GM12878 (cell line): ENCODE data around the gene CTNNA3. TPM values are rescaled to one million over a fixed set of nuclear protein-coding genes. Genes with fewer than 3 reads are reported as not detected.
A peak's percentile ranks its signal among the peaks of the same experiment; 100 is the strongest.

ENCODE experiments used
- CHD1 ChIP-seq: IDR thresholded peaks from 2 replicates; pipeline ENCODE4 v1.6.1; 2012; ENCODE audit warnings: low read depth, low read length, improper control_type of control experiment
- GABPA ChIP-seq: IDR thresholded peaks from 2 replicates; pipeline ENCODE4 v1.6.1; 2014; ENCODE audit warnings: antibody characterized with exemption, low read depth, mild to moderate bottlenecking, inconsistent platforms
- JUND ChIP-seq: IDR thresholded peaks from 2 replicates; pipeline ENCODE4 v1.6.1; 2012; ENCODE audit warnings: low read depth, mild to moderate bottlenecking, low read length, improper control_type of control experiment, moderate library complexity
- NFXL1 ChIP-seq: fragments of 450-650 bp; IDR thresholded peaks from 2 replicates; pipeline ENCODE4 v1.6.1; 2017; ENCODE audit warnings: antibody characterized with exemption, mild to moderate bottlenecking, borderline replicate concordance
- PAX5 ChIP-seq: IDR thresholded peaks from 2 replicates; pipeline ENCODE4 v1.6.1; 2011; ENCODE audit warnings: low read depth, low read length, borderline replicate concordance
- POLR2AphosphoS5 ChIP-seq: IDR thresholded peaks from 2 replicates; pipeline ENCODE4 v1.6.1; 2011; ENCODE audit warnings: mild to moderate bottlenecking, low read length, inconsistent platforms
- RAD21 ChIP-seq: IDR thresholded peaks from 2 replicates; pipeline ENCODE4 v1.6.1; 2011; ENCODE audit warnings: mild to moderate bottlenecking, low read depth, low read length, moderate library complexity; ENCODE audit not compliant: insufficient read depth
- RELA ChIP-seq: fragments of 450-650 bp; IDR thresholded peaks from 2 replicates; pipeline ENCODE4 v1.8.0; 2014; ENCODE audit warnings: borderline replicate concordance; ENCODE audit not compliant: partially characterized antibody
- RUNX3 ChIP-seq: IDR thresholded peaks from 2 replicates; pipeline ENCODE4 v1.6.1; 2012; ENCODE audit warnings: low read length, inconsistent platforms
- SP1 ChIP-seq: IDR thresholded peaks from one replicate; pipeline ENCODE4 v1.6.1; 2011; ENCODE audit warnings: low read depth, low read length
- TAF1 ChIP-seq: IDR thresholded peaks from 2 replicates; pipeline ENCODE4 v1.6.1; 2011; ENCODE audit warnings: mild to moderate bottlenecking, low read depth, low read length, borderline replicate concordance
- ZNF24 ChIP-seq: fragments of 450-650 bp; IDR thresholded peaks from 2 replicates; pipeline ENCODE4 v1.6.1; 2017; ENCODE audit warnings: antibody characterized with exemption, mild to moderate bottlenecking
- polyA plus RNA-seq, 11 experiments: library from polyadenylated mRNA; depleted of rRNA in 4 of 11; unstranded in 6 of 11; stranded (reverse) in 5 of 11; fragments of >200 nt; fragmentation: Nextera tagmentation in 4 of 11; fragmentation: Illumina TruSeq in 1 of 11; extraction: Ambion mirVana in 4 of 11; extraction: Trizol in 1 of 11; gene quantifications; 1 replicate in 1 of 11; 2 replicates in 10 of 11; pipeline versions ENCODE4 v1.2.1 to v1.2.3, GENCODE V29; 2011 to 2016; ENCODE audit warnings: inconsistent platforms in 2 of 11, missing spikeins in 2 of 11, low read depth in 1 of 11
- total RNA-seq, 4 experiments: library from RNA; depleted of rRNA in 3 of 4; stranded (reverse); fragments of >200 nt in 3 of 4; fragmentation: Illumina TruSeq in 1 of 4; extraction: Trizol in 1 of 4; gene quantifications; 2 replicates each; pipeline versions ENCODE4 v1.2.1 to v1.2.3, GENCODE V29; 2013 to 2021
- TF ChIP-seq, protein P1 (sequence below): IDR thresholded peaks from 2 replicates; pipeline ENCODE4 v1.6.1; 2012; ENCODE audit warnings: low read length, inconsistent platforms
- TF ChIP-seq, protein P2 (sequence below): fragments of 150-350 bp; IDR thresholded peaks from 2 replicates; pipeline ENCODE4 v1.6.1; 2014; ENCODE audit warnings: mild to moderate bottlenecking, low read depth, low read length
- TF ChIP-seq, protein P3 (sequence below): fragments of 450-650 bp; IDR thresholded peaks from 2 replicates; pipeline ENCODE4 v1.6.1; 2014; ENCODE audit warnings: mild to moderate bottlenecking
- TF ChIP-seq, protein P4 (sequence below): IDR thresholded peaks from 2 replicates; pipeline ENCODE4 v1.6.1; 2011; ENCODE audit warnings: low read depth, low read length, improper control_type of control experiment, borderline replicate concordance
- TF ChIP-seq, protein P5 (sequence below): IDR thresholded peaks from 2 replicates; pipeline ENCODE4 v1.6.1; 2012; ENCODE audit warnings: improper control_type of control experiment, low read depth, low read length; ENCODE audit not compliant: insufficient replicate concordance

The CTNNA3 gene
- total and polyA plus RNA-seq, 10 of the 15 experiments (the other 5 are each of a cell fraction or from before 2014, with no cell fraction given), result under 0.01 to 4.5 (median 0.22) TPM; not detected in 2

DNA sequence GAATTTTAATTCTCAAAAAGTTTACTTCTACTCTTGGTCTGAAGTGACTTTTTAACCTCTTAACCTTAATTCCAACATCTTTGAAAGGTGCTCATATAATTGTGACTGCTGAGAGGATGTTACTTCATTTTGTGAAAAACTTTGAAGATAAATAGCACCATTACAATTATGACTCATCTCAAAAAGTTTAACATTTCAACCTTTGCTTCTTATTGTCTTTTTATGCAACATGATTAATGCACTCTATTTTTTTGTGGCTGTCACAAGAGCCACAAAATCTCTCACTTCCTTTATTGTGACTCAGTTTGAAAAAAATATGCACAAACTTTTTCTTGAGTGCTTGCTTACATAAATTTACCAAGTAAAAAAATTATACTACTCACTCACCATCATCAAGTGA lies 387.1 kb downstream of the CTNNA3 start (continued):
- TF ChIP-seq SP1, result no peak
- TF ChIP-seq RAD21, result no peak
- TF ChIP-seq, protein P1, sequence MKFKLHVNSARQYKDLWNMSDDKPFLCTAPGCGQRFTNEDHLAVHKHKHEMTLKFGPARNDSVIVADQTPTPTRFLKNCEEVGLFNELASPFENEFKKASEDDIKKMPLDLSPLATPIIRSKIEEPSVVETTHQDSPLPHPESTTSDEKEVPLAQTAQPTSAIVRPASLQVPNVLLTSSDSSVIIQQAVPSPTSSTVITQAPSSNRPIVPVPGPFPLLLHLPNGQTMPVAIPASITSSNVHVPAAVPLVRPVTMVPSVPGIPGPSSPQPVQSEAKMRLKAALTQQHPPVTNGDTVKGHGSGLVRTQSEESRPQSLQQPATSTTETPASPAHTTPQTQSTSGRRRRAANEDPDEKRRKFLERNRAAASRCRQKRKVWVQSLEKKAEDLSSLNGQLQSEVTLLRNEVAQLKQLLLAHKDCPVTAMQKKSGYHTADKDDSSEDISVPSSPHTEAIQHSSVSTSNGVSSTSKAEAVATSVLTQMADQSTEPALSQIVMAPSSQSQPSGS, result no peak
- TF ChIP-seq TAF1, result no peak
- no peak for TF ChIP-seq PAX5
- TF ChIP-seq, protein P2, sequence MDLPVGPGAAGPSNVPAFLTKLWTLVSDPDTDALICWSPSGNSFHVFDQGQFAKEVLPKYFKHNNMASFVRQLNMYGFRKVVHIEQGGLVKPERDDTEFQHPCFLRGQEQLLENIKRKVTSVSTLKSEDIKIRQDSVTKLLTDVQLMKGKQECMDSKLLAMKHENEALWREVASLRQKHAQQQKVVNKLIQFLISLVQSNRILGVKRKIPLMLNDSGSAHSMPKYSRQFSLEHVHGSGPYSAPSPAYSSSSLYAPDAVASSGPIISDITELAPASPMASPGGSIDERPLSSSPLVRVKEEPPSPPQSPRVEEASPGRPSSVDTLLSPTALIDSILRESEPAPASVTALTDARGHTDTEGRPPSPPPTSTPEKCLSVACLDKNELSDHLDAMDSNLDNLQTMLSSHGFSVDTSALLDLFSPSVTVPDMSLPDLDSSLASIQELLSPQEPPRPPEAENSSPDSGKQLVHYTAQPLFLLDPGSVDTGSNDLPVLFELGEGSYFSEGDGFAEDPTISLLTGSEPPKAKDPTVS, result no peak
- TF ChIP-seq, protein P3, sequence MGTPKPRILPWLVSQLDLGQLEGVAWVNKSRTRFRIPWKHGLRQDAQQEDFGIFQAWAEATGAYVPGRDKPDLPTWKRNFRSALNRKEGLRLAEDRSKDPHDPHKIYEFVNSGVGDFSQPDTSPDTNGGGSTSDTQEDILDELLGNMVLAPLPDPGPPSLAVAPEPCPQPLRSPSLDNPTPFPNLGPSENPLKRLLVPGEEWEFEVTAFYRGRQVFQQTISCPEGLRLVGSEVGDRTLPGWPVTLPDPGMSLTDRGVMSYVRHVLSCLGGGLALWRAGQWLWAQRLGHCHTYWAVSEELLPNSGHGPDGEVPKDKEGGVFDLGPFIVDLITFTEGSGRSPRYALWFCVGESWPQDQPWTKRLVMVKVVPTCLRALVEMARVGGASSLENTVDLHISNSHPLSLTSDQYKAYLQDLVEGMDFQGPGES, result no peak
- TF ChIP-seq ZNF24, result no peak
- no peak for TF ChIP-seq CHD1
- TF ChIP-seq, protein P4, sequence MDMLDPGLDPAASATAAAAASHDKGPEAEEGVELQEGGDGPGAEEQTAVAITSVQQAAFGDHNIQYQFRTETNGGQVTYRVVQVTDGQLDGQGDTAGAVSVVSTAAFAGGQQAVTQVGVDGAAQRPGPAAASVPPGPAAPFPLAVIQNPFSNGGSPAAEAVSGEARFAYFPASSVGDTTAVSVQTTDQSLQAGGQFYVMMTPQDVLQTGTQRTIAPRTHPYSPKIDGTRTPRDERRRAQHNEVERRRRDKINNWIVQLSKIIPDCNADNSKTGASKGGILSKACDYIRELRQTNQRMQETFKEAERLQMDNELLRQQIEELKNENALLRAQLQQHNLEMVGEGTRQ, result no peak
- TF ChIP-seq RELA, result no peak
- TF ChIP-seq, protein P5, sequence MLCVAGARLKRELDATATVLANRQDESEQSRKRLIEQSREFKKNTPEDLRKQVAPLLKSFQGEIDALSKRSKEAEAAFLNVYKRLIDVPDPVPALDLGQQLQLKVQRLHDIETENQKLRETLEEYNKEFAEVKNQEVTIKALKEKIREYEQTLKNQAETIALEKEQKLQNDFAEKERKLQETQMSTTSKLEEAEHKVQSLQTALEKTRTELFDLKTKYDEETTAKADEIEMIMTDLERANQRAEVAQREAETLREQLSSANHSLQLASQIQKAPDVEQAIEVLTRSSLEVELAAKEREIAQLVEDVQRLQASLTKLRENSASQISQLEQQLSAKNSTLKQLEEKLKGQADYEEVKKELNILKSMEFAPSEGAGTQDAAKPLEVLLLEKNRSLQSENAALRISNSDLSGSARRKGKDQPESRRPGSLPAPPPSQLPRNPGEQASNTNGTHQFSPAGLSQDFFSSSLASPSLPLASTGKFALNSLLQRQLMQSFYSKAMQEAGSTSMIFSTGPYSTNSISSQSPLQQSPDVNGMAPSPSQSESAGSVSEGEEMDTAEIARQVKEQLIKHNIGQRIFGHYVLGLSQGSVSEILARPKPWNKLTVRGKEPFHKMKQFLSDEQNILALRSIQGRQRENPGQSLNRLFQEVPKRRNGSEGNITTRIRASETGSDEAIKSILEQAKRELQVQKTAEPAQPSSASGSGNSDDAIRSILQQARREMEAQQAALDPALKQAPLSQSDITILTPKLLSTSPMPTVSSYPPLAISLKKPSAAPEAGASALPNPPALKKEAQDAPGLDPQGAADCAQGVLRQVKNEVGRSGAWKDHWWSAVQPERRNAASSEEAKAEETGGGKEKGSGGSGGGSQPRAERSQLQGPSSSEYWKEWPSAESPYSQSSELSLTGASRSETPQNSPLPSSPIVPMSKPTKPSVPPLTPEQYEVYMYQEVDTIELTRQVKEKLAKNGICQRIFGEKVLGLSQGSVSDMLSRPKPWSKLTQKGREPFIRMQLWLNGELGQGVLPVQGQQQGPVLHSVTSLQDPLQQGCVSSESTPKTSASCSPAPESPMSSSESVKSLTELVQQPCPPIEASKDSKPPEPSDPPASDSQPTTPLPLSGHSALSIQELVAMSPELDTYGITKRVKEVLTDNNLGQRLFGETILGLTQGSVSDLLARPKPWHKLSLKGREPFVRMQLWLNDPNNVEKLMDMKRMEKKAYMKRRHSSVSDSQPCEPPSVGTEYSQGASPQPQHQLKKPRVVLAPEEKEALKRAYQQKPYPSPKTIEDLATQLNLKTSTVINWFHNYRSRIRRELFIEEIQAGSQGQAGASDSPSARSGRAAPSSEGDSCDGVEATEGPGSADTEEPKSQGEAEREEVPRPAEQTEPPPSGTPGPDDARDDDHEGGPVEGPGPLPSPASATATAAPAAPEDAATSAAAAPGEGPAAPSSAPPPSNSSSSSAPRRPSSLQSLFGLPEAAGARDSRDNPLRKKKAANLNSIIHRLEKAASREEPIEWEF, result no peak
- no peak for TF ChIP-seq POLR2AphosphoS5
- TF ChIP-seq RUNX3, result peak; percentile 81
- no peak for TF ChIP-seq NFXL1
- TF ChIP-seq GABPA, result no peak
- 0 out of 2 replicates have a peak, but pooled peaks have one; percentile 38 for TF ChIP-seq JUND
